Inflammatory macrophage (primary cell): ENCODE results near the gene INPP5J.
A peak's percentile ranks its signal among the peaks of the same experiment; 100 is the strongest.
"Not testable (repeated sequence)": the region's sequence is repeated elsewhere in the genome, so short reads cannot be mapped to it uniquely, and the experiment has no call there.

Experiments
- DNase-seq, 2 donors: peaks; one replicate each; pipeline ENCODE4 v3.0.0-alpha.2; 2020 to 2022

The INPP5J gene

GRCh38 chr22:31087744-31088215 lies 35.0 kb upstream of the INPP5J start:
- DNase-seq, result no peak

- DNase-seq, result no peak
These were observed 34.4 kb upstream of the INPP5J start for GRCh38 chr22:31088233-31088986.

GRCh38 chr22:31089160-31090100 lies 33.3 kb upstream of the INPP5J start:
- DNase-seq, result peak; percentile 39 to 57

- DNase-seq, result no peak
These were observed 32.3 kb upstream of the INPP5J start for GRCh38 chr22:31090217-31091085.

GRCh38 chr22:31091106-31091975 lies 31.4 kb upstream of the INPP5J start:
- DNase-seq, result no peak

GRCh38 chr22:31092161-31092560 lies 30.6 kb upstream of the INPP5J start:
- DNase-seq, result no peak

- no peak for DNase-seq
These were observed 29.5 kb upstream of the INPP5J start for GRCh38 chr22:31093086-31093850.

GRCh38 chr22:31094021-31094551 lies 28.7 kb upstream of the INPP5J start:
- DNase-seq, result no peak

GRCh38 chr22:31094741-31095140 lies 28.0 kb upstream of the INPP5J start:
- DNase-seq, result no peak

GRCh38 chr22:31095637-31096249 lies 27.0 kb upstream of the INPP5J start:
- no peak for DNase-seq

GRCh38 chr22:31096657-31097279 lies 26.0 kb upstream of the INPP5J start:
- no peak for DNase-seq

- DNase-seq, result not testable (repeated sequence)
These were observed 25.2 kb upstream of the INPP5J start for GRCh38 chr22:31097539-31097938.

- DNase-seq, result no peak
These were observed 24.7 kb upstream of the INPP5J start for GRCh38 chr22:31097941-31098631.

- DNase-seq, result no peak
These were observed 24.1 kb upstream of the INPP5J start for GRCh38 chr22:31098632-31099110.

GRCh38 chr22:31099386-31099785 lies 23.4 kb upstream of the INPP5J start:
- no peak for DNase-seq

- no peak for DNase-seq
These were observed 22.7 kb upstream of the INPP5J start for GRCh38 chr22:31099841-31100761.

- DNase-seq, result no peak
These were observed 21.8 kb upstream of the INPP5J start for GRCh38 chr22:31100762-31101525.
